Stimulated activated CD4-positive, alpha-beta T cell treated with anti-CD3 and anti-CD28 coated beads, Interleukin-2, amount 100 ng/mL, for 4 hours (primary cell): ENCODE measurements around the gene TMEM178B.
"Not testable (repeated sequence)": the region's sequence is repeated elsewhere in the genome, so short reads cannot be mapped to it uniquely, and the experiment has no call there.

Source experiments
- DNase-seq: peaks from one replicate; pipeline ENCODE4 v3.0.0-alpha.2; 2020; ENCODE audit warnings: low read depth

The TMEM178B gene

DNA sequence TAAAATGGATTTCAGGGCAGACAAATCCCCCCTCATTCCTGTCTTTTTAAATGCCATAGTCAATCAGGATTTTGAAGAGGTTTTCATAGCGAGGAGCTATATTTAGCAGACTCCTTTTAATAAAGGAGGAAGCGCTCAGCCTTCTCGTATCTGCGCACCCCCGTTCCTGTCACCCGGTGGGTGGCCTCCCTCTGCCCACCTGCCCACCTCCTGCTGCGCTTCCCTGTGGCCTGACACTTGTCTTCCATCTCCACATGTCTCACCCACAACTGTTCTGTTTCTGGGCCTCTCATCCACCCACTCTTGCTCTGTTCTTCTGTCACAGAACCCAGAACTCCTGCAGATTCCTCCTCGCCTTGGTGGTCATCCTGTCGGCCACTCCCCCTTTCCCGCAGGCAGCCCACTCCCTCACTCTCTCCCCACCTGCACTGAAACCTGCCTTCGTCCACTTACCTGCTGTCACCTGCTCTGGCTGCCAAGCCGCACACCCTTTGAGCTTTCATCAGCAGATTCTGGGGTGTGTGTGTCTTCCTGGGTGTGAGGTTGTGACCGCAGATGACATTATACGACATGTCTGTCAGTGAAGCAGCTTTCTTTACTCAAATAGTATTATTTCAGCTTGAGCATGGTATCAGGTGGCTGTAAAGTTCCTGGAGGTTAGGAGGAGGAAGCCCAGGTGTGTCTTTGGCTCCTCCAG, 313.8 kb downstream of the TMEM178B start:
- DNase-seq, result no peak

- no peak for DNase-seq
Observed at GRCh38 chr7:141389140-141389796, 315.4 kb downstream of the TMEM178B start.

DNA sequence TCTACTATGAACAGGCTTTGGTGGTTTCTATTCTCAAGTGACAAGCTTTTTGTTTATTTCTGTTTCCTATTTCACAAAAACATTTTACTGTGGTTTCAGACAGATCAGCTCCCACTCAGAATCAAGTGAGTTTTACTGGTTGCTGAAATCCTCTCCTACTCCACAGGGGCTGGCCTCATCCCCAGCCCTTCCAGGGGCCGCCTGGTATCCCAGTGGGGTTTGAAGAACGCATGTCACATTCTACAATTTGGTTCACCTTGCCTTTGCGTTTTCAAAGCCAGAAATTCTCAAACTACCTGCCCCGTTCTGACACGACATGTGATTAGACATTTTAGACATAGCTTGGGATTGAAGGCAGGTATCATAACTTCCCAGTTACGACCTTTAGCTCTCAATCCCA, 316.5 kb downstream of the TMEM178B start:
- no peak for DNase-seq

DNA sequence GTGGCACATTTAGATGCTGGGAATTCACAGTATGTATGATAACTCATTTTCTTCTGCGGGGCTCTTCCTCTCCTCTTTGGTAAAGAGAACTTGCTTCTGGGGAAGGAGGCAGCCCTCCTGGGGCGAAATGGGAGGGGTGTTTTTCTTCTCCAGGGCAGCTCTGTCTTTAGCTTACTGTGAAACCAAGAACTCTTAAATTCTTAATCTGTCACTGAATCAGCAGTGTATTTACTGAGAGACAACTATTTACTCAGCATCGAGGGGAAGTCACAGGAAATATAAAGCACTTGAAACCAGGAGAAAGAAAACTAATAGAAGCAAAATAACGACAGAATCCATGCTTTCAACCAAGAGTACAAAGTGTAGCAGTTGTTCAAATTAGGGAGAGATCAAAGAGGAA, 319.2 kb downstream of the TMEM178B start:
- no peak for DNase-seq

- no peak for DNase-seq
Observed at GRCh38 chr7:141397236-141398163, 323.6 kb downstream of the TMEM178B start.

DNA sequence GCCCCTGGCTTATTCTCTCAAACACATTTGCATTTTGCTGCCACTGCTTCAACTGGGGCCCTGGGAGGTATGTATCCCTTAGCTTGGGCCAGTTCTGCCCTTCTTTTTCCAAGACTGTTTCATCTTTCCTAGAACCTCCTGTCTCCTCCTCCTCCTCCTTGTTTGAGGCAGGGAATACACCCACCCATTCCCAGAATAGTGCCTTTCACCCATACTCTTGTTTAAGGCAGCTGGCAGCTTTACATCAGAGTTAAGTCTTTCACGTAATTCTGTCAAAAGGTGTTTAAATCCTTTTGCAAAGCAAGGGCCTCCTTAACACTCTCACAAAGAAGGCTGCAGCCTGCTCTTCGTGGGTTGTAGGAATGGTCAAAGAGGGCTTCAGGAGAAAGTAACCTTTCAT, 326.5 kb downstream of the TMEM178B start:
- no peak for DNase-seq

- no peak for DNase-seq
Observed at GRCh38 chr7:141402277-141402996, 328.6 kb downstream of the TMEM178B start.

DNA sequence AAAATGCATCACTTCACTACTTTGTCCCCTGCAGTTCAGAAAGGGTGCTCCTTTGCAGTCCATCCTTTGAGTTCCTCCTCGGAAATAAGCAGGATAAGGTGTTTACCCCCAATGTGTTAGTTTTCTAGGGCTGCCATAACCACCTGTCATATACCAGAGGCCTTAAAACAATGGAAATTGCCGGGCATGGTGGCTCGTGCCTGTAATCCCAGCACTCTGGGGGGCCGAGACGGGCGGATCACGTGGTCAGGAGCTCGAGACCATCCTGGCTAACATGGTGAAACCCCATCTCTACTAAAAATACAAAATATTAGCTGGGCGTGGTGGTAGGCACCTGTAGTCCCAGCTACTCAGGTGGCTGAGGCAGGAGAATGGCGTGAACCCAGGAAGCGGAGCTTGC, 330.0 kb downstream of the TMEM178B start:
- DNase-seq, result not testable (repeated sequence)

GRCh38 chr7:141406347-141406746, 332.5 kb downstream of the TMEM178B start:
- DNase-seq, result no peak

DNA sequence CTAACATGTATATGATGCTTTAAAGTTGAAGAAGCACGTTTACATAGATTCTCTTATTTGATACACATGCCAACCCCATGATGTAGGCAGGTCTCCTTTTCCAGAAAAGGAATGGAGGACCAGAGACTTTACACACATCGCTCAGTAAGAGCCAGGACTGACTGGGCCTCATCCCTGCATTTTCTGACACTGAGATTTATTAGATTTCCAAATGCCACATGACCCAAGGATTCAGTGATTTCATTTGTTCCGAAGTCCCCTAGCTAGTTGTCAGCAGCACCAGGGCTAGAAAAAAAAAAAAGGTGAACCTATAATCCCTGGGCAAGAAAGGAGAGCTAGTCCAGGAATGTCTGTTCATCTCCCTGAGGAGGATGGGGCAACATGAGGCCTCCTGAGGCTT, 334.0 kb downstream of the TMEM178B start:
- DNase-seq, result no peak

DNA sequence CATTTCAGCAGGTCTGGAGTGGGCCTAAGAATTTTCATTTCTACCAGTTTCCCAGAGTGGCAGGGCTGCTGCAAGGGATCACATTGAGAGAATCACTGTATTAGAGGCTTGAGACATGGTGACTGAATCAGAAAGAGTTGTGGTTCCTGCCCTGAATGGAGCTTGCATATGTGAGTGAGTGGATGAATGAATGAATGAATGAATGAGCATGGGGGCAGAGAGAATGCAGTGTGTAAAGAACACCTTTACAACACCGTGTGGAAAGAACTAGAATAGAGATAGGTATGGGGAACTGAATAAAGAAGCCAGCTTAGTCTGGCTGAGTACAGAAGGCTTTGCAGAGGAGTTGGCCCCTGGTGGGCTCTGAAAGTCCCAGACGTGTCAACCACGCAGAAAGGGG, 334.6 kb downstream of the TMEM178B start:
- no peak for DNase-seq

- DNase-seq, result no peak
Observed at GRCh38 chr7:141409219-141409618, 335.4 kb downstream of the TMEM178B start.

GRCh38 chr7:141409801-141410329, 336.0 kb downstream of the TMEM178B start:
- no peak for DNase-seq

GRCh38 chr7:141410353-141411000, 336.6 kb downstream of the TMEM178B start:
- no peak for DNase-seq

GRCh38 chr7:141411133-141411532, 337.3 kb downstream of the TMEM178B start:
- no peak for DNase-seq

GRCh38 chr7:141415999-141416398, 342.1 kb downstream of the TMEM178B start:
- no peak for DNase-seq

DNA sequence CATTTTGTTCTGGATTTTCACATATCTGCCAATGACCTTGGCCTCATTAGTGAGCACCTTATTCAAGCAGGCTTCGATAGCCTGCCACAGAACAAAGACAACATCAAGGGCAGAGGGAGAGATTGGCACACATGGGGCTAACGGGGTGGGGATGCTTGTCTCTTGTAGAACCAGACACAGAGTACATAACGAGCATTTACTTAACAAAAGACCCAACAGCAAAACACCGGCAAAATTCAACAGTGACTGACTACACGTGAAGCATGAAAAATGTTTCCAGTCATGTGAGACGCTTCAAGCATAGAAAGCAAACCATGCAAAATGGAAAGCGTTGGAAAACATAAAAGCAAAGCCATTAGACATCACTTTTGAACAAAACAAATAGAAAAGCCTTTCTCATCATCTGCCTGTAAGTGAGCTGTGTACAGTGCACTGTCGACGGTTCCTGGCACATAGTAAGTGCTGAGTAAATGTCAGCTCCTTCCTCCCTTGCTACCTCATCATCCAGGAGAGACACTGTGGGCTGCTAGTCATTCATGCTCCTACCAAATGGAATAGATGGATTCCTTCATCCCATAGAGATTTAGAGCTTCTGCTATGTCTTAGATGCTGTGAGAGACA, 342.9 kb downstream of the TMEM178B start:
- no peak for DNase-seq

DNA sequence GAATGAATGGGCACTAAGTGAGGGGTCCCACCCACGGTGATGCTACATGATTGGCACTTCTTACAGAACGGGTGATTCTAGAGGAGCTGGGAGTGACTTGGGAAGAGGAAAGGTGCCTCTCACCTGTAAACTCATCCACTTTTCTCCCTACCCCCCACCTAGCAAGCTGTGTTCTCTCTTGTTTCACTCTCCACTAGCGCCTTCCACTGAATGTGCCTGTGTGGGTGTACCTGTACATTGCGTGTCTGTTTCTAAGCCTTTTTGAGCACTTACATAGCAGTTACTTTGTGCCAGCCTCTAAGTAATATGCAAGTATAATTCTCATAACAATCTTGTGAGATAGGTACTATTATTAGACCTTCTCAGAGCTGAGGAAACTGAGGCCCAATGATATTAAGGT, 343.6 kb downstream of the TMEM178B start:
- no peak for DNase-seq

GRCh38 chr7:141418066-141418465, 344.2 kb downstream of the TMEM178B start:
- DNase-seq, result no peak

DNA sequence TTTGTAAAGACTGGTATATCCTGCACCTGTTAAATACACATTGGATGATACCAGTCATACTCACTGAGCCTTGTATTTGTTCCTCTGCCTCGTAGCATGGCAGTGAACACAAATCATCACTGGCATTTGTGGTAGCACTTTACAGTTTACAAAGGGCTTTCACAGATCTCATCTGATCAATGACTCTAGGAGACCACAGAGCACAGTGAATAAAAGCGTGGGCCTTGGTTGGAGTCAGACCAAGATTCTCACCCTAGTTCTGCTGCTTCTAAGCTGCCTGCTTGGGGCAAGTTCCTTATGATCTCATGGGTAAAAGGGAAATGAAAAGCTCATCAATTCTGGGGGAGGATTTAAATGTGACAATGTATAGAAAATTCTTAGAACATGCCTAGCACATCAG, 347.4 kb downstream of the TMEM178B start:
- DNase-seq, result no peak

DNA sequence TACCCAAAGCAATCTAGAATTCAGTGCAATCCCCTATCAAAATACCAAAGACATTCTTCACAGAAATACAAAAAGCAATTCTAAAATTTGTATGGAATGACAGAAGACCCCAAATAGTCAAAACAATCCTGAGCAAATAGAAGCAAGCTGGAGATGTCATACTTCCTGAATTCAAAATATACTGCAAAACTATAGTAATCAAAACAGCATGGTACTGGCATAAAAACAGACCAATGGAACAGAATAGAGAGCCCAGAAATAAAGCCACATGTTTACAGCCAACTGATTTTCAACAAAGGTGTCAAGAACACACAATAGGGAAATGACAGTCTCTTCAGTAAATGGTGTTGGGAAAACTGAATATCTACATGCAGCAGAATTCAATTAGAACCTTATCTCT, 353.3 kb downstream of the TMEM178B start:
- no peak for DNase-seq
